Stomach (tissue), 4 donors: ENCODE measurements around the gene TBCD.
"Not testable (repeated sequence)": the region's sequence is repeated elsewhere in the genome, so short reads cannot be mapped to it uniquely, and the experiment has no call there.

Experiments
- POLR2A ChIP-seq, 4 donors: fragments of 450-650 bp; IDR thresholded peaks; one replicate each; pipeline ENCODE4 v1.6.1; 2016; ENCODE audit warnings: antibody characterized with exemption in 4 of 4, control low read depth in 2 of 4, mild to moderate bottlenecking in 1 of 4, moderate library complexity in 1 of 4
- POLR2AphosphoS5 ChIP-seq, 3 donors: sonication (generic); formaldehyde crosslinking; IDR thresholded peaks; one replicate each; pipeline ENCODE4 v1.6.1; 2016; ENCODE audit warnings: antibody characterized with exemption in 3 of 3
- TF ChIP-seq, protein P1 (sequence below), 7 experiments: fragments of 450-650 bp in 4 of 7; fragments of 200-600 bp in 3 of 7; sonication (generic) in 3 of 7; IDR thresholded peaks; one replicate each; pipeline ENCODE4 v1.5.1; 2016 to 2019; ENCODE audit warnings: antibody characterized with exemption in 7 of 7, control low read depth in 2 of 7, mild to moderate bottlenecking in 1 of 7

DNA sequence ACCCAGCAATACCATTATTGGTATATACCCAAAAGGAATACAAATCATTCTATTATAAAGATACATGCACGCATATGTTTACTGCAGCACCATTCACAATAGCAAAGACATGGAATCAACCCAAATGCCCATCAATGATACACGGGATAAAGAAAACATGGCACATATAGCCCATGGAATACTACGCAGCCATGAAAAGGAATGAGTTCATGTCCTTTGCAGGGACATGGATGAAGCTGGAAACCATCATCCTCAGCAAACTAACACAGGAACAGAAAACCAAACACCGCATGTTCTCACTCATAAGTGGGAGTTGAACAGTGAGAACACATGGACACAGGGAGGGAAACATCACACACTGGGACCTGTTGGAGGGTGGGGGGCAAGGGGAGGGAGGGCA is 203.8 kb downstream of the TBCD start:
- TF ChIP-seq POLR2A, POLR2AphosphoS5 (IDR thresholded peaks at IDR 0.05): not testable (repeated sequence)
- TF ChIP-seq, protein P1, sequence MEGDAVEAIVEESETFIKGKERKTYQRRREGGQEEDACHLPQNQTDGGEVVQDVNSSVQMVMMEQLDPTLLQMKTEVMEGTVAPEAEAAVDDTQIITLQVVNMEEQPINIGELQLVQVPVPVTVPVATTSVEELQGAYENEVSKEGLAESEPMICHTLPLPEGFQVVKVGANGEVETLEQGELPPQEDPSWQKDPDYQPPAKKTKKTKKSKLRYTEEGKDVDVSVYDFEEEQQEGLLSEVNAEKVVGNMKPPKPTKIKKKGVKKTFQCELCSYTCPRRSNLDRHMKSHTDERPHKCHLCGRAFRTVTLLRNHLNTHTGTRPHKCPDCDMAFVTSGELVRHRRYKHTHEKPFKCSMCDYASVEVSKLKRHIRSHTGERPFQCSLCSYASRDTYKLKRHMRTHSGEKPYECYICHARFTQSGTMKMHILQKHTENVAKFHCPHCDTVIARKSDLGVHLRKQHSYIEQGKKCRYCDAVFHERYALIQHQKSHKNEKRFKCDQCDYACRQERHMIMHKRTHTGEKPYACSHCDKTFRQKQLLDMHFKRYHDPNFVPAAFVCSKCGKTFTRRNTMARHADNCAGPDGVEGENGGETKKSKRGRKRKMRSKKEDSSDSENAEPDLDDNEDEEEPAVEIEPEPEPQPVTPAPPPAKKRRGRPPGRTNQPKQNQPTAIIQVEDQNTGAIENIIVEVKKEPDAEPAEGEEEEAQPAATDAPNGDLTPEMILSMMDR (IDR thresholded peaks at IDR 0.05): not testable (repeated sequence)
